ENCODE results near the gene MAN2A2. TPM values are rescaled to one million over a fixed set of nuclear protein-coding genes. Genes with fewer than 3 reads are reported as not detected.
"Not testable (repeated sequence)": the region's sequence is repeated elsewhere in the genome, so short reads cannot be mapped to it uniquely, and the experiment has no call there.

Gene MAN2A2
- total and polyA plus RNA-seq, 2 donors (not counting 3 experiments of a cell fraction or from before 2014, with no cell fraction given) = 60.9 to 77.7 TPM

GRCh38 chr15:90895571-90896117 lies 7.5 kb upstream of the MAN2A2 start:
- no peak overlapping the region for H3K4me2 ChIP-seq (ENCODE audit: insufficient read depth, low read length)
- no peaks in the 10 kb centered on the region for H3K9me3 ChIP-seq (replicated peaks; ENCODE audit: control insufficient read depth, insufficient read depth, low read length)
- no peak overlapping the region for H2AFZ ChIP-seq (ENCODE audit: low read depth, low read length)
- H3K9me1 ChIP-seq (replicated peaks; ENCODE audit: control insufficient read depth, extremely low read depth, insufficient read depth, low read length) = no peaks in the 10 kb centered on the region
- dilution Hi-C loops (cut with MboI; ENCODE audit: extremely low pct_ligation_motif_present, low sequenced_read_pairs) (no loop called here), intact Hi-C loops (cut with micrococcal nuclease) (no loop called here)
- BruUV-seq (replicated peaks) = no TSS peak
- ChIA-PET POLR2A (no interaction called here), CTCF (interaction anchor here (1.0 to 3.7 kb wide), 4 partner anchors 9 to 248 kb away, joined by 3 to 18 read pairs (median 6); partner anchors contain the start of genes HDDC3 and UNC45A)
- H3K4me1 ChIP-seq (ENCODE audit: control insufficient read depth, extremely low read depth, insufficient read depth, low read length) = no peaks in the 10 kb centered on the region
- DNase-seq (ENCODE audit: low read depth, low spot score) (no peak), FAIRE-seq (no peak)
- H3K4me3 ChIP-seq (replicated peaks in 1 of 3; ENCODE audit: insufficient read depth in 1 of 3, low read depth in 1 of 3, low read length in 3 of 3) = no peak overlapping the region
- H3K36me3 ChIP-seq (ENCODE audit: control insufficient read depth in 2 of 2, extremely low read depth in 1 of 2, insufficient read depth in 2 of 2, low read length in 2 of 2) = peaks cover 11 to 37% of the 10 kb centered on the region in 2 experiments
- no peaks in the 10 kb centered on the region for H4K20me1 ChIP-seq (replicated peaks; ENCODE audit: control insufficient read depth, extremely low read depth, insufficient read depth, low read length)
- no peak for TF ChIP-seq MYC (IDR thresholded peaks at IDR 0.05; ENCODE audit: low read depth, low read length)
- TF ChIP-seq FOS (IDR thresholded peaks at IDR 0.05; ENCODE audit: borderline replicate concordance, insufficient read depth, low read length) = no peak
- no peak for TF ChIP-seq EZH2 (IDR thresholded peaks at IDR 0.05; ENCODE audit: borderline replicate concordance, low read depth, low read length, severe bottlenecking)
- no peak for TF ChIP-seq POLR2A (IDR thresholded peaks at IDR 0.05; ENCODE audit: low read depth, low read length)
- no peak for TF ChIP-seq POLR2AphosphoS5 (IDR thresholded peaks at IDR 0.05; ENCODE audit: insufficient read depth, low read depth, low read length)
- no peak for TF ChIP-seq CTCF (IDR thresholded peaks at IDR 0.05; ENCODE audit: extremely low read depth in 1 of 2, insufficient read depth in 1 of 2, low read depth in 1 of 2, low read length in 2 of 2)
- no peak overlapping the region for H3K9ac ChIP-seq (replicated peaks; ENCODE audit: extremely low read depth, insufficient read depth, low read length)
- H3K79me2 ChIP-seq (ENCODE audit: control insufficient read depth, insufficient read depth, low read length) = no peaks in the 10 kb centered on the region
- no peak overlapping the region for H3K27ac ChIP-seq (ENCODE audit: insufficient read depth, low read depth, low read length)
- no peaks in the 10 kb centered on the region for H3K27me3 ChIP-seq (ENCODE audit: control insufficient read depth in 2 of 2, insufficient read depth in 2 of 2, low read length in 2 of 2)

GRCh38 chr15:90897131-90897655 lies 5.9 kb upstream of the MAN2A2 start:
- DNase-seq (ENCODE audit: low read depth, low spot score); intact Hi-C loops (cut with micrococcal nuclease); H3K9me1 ChIP-seq (replicated peaks; ENCODE audit: control insufficient read depth, extremely low read depth, insufficient read depth, low read length); H3K27ac ChIP-seq (ENCODE audit: insufficient read depth, low read depth, low read length); BruUV-seq (replicated peaks); H4K20me1 ChIP-seq (replicated peaks; ENCODE audit: control insufficient read depth, extremely low read depth, insufficient read depth, low read length); POLR2A ChIA-PET; H3K9me3 ChIP-seq (replicated peaks; ENCODE audit: control insufficient read depth, insufficient read depth, low read length); dilution Hi-C loops (cut with MboI; ENCODE audit: extremely low pct_ligation_motif_present, low sequenced_read_pairs); H3K27me3 ChIP-seq (ENCODE audit: control insufficient read depth in 2 of 2, insufficient read depth in 2 of 2, low read length in 2 of 2); H3K79me2 ChIP-seq (ENCODE audit: control insufficient read depth, insufficient read depth, low read length); H2AFZ ChIP-seq (ENCODE audit: low read depth, low read length); H3K4me3 ChIP-seq (replicated peaks in 1 of 3; ENCODE audit: insufficient read depth in 1 of 3, low read depth in 1 of 3, low read length in 3 of 3); H3K4me2 ChIP-seq (ENCODE audit: insufficient read depth, low read length); H3K9ac ChIP-seq (replicated peaks; ENCODE audit: extremely low read depth, insufficient read depth, low read length); H3K4me1 ChIP-seq (ENCODE audit: control insufficient read depth, extremely low read depth, insufficient read depth, low read length); FAIRE-seq: not testable (repeated sequence)
- H3K36me3 ChIP-seq (ENCODE audit: control insufficient read depth in 2 of 2, extremely low read depth in 1 of 2, insufficient read depth in 2 of 2, low read length in 2 of 2) = peaks cover 7 to 24% of the 10 kb centered on the region in 2 experiments
- CTCF ChIA-PET = interaction anchor here (0.6 to 3.7 kb wide), 4 partner anchors 11 to 249 kb away, joined by 3 to 18 read pairs (median 5); partner anchors contain the start of gene HDDC3
